Tibial artery (tissue), 4 donors: Measurements from ENCODE around the gene NUP42.
A peak's percentile ranks its signal among the peaks of the same experiment; 100 is the strongest.

ENCODE experiments used
- DNase-seq, 2 donors: peaks; one replicate each; pipeline ENCODE4 v3.0.0-alpha.2; 2019
- H3K27ac ChIP-seq, 2 donors: fragments of 200-600 bp; sonication (generic) in 1 of 2; 1 replicate in 1 of 2; 2 replicates in 1 of 2; pipeline ENCODE4 v1.5.1; 2018 to 2019; ENCODE audit warnings: mild to moderate bottlenecking in 1 of 2
- H3K27me3 ChIP-seq, 2 donors: fragments of 200-600 bp; sonication (generic) in 1 of 2; one replicate each; pipeline versions ENCODE4 v1.5.1 to v1.6.0; 2016 to 2019
- H3K36me3 ChIP-seq, 3 donors: fragments of 200-600 bp; sonication (generic) in 2 of 3; one replicate each; pipeline ENCODE4 v1.5.1; 2016 to 2019; ENCODE audit warnings: mild to moderate bottlenecking in 2 of 3
- H3K4me1 ChIP-seq, 4 donors: fragments of 200-600 bp; sonication (generic) in 2 of 4; 1 replicate in 3 of 4; 2 replicates in 1 of 4; pipeline ENCODE4 v1.5.1; 2016 to 2019
- H3K4me3 ChIP-seq, 2 donors: fragments of 200-600 bp; sonication (generic) in 1 of 2; 1 replicate in 1 of 2; 2 replicates in 1 of 2; pipeline ENCODE4 v1.5.1; 2018 to 2019; ENCODE audit warnings: mild to moderate bottlenecking in 2 of 2
- H3K9me3 ChIP-seq, 3 donors: fragments of 200-600 bp; sonication (generic) in 1 of 3; one replicate each; pipeline ENCODE4 v1.5.1; 2016 to 2019
- intact Hi-C: fragments of 100-400 bp; cut with DNase I; formaldehyde crosslinking; loops from one replicate; pipeline ENCODE4 v1.15.0; 2023; ENCODE audit warnings: low total_unique reads
- TF ChIP-seq, protein P1 (sequence below), 2 experiments: fragments of 200-600 bp in 1 of 2; fragments of 450-650 bp in 1 of 2; IDR thresholded peaks; one replicate each; pipeline ENCODE4 v1.5.1; 2017 to 2019; ENCODE audit warnings: antibody characterized with exemption in 2 of 2, mild to moderate bottlenecking in 1 of 2, moderate library complexity in 1 of 2

NUP42 gene, protein sequence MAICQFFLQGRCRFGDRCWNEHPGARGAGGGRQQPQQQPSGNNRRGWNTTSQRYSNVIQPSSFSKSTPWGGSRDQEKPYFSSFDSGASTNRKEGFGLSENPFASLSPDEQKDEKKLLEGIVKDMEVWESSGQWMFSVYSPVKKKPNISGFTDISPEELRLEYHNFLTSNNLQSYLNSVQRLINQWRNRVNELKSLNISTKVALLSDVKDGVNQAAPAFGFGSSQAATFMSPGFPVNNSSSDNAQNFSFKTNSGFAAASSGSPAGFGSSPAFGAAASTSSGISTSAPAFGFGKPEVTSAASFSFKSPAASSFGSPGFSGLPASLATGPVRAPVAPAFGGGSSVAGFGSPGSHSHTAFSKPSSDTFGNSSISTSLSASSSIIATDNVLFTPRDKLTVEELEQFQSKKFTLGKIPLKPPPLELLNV

DNA sequence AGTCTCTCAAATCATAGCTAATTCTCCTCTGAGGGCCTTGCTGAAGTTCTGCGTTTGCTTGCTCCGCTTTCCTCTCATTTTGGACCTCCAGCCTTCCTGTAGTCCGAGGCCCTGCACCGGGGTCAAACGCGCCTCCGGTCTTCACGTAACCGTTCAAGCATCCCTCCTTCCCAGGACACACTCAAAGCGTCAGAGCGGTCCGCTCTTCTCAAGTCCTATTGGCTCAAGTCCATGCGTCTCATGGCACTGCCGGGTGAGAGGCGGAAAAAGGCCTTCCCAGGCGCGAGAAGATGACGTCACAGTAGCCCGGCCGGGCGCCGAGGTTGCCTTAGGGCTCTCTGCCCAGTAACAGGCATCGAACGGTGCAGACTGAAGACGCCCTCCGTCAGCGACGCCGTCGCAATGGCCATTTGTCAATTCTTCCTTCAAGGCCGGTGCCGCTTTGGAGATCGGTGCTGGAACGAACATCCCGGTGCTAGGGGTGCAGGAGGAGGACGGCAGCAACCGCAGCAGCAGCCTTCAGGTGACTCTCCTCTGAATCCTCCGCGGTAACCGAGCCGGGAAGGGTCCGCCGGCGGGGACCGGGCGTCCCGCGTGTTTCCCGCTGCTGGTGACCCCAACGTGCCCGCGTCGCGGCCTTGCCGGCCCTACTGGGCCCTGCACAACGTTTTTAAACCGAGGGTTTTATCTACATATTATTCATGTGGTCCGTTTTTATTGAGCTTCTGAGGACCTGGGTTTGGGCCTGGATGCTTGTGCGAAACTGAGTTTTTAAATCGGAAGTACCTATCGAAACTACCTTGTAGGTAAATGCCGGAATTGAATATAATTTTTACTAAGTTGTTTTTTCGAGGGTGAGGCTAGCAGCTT, at the start of gene NUP42:
Gene NUP42, plus strand, starts transcription at position 365 of the 870 bp plus-strand sequence. Its CDS starts 38 bp downstream, at position 403.
- TF ChIP-seq, protein P1, sequence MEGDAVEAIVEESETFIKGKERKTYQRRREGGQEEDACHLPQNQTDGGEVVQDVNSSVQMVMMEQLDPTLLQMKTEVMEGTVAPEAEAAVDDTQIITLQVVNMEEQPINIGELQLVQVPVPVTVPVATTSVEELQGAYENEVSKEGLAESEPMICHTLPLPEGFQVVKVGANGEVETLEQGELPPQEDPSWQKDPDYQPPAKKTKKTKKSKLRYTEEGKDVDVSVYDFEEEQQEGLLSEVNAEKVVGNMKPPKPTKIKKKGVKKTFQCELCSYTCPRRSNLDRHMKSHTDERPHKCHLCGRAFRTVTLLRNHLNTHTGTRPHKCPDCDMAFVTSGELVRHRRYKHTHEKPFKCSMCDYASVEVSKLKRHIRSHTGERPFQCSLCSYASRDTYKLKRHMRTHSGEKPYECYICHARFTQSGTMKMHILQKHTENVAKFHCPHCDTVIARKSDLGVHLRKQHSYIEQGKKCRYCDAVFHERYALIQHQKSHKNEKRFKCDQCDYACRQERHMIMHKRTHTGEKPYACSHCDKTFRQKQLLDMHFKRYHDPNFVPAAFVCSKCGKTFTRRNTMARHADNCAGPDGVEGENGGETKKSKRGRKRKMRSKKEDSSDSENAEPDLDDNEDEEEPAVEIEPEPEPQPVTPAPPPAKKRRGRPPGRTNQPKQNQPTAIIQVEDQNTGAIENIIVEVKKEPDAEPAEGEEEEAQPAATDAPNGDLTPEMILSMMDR (IDR thresholded peaks at IDR 0.05): no peak
- Histone ChIP-seq H3K27ac (peak within 1 kb of the TSS; percentile 77 to 93), H3K27me3 (no peaks in the 10 kb centered on the region), H3K4me1 (peaks cover 0 to 40% (median 13%) of the 10 kb centered on the region in 4 donors), H3K36me3 (peaks cover 9 to 18% (median 15%) of the 10 kb centered on the region in 3 donors), H3K9me3 (no peaks in the 10 kb centered on the region), H3K4me3 (peak within 1 kb of the TSS; percentile 61 to 79)
- peak; percentile 95 to 96 for DNase-seq
- intact Hi-C loops: loop anchor here (5.0 kb wide), 2 partner anchors 65 to 75 kb away; partner anchors contain the start of genes GPNMB and KLHL7

- Histone ChIP-seq H3K27me3 (no peaks in the 10 kb centered on the region), H3K4me3 (no peak overlapping the region), H3K4me1 (no peaks in the 10 kb centered on the region), H3K9me3 (no peaks in the 10 kb centered on the region), H3K36me3 (peaks cover 7 to 20% (median 8%) of the 10 kb centered on the region in 3 donors), H3K27ac (no peak overlapping the region)
- DNase-seq: no peak
- intact Hi-C loops: no loop called here
- TF ChIP-seq, protein P1 (IDR thresholded peaks at IDR 0.05): no peak
Observed at GRCh38 chr7:23133797-23134196, 48.1 kb upstream of the NUP42 start.

GRCh38 chr7:23135755-23136154, 46.1 kb upstream of the NUP42 start:
- H3K4me1 ChIP-seq: no peaks in the 10 kb centered on the region
- intact Hi-C loops: no loop called here
- no peak overlapping the region for H3K4me3 ChIP-seq
- peaks cover 2 to 9% (median 7%) of the 10 kb centered on the region in 3 donors for H3K36me3 ChIP-seq
- TF ChIP-seq, protein P1 (IDR thresholded peaks at IDR 0.05): no peak
- no peaks in the 10 kb centered on the region for H3K9me3 ChIP-seq
- no peak overlapping the region for H3K27ac ChIP-seq
- no peaks in the 10 kb centered on the region for H3K27me3 ChIP-seq
- DNase-seq: no peak

DNA sequence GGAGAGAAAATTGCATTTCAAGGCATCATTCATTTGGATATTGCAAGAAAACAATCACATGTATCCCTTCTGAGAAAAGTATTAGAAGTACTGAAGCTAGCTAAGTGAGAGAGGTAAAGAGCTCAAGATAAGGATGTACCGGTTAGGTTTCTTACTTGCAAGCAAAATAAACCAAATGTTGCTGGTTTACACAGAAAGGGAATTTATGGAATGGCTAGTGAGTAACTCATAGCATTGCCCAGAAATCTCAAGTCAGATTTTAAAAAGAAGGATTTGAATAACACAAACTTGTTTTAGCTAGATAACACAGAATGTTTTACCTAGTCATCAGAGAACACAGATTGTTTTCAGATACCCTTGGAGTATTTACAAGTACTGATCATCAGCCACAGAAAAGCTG, 45.6 kb upstream of the NUP42 start:
- TF ChIP-seq, protein P1 (IDR thresholded peaks at IDR 0.05): no peak
- H3K27me3 ChIP-seq: no peaks in the 10 kb centered on the region
- H3K9me3 ChIP-seq: no peaks in the 10 kb centered on the region
- DNase-seq: no peak
- intact Hi-C loops: no loop called here
- H3K4me3 ChIP-seq: no peak overlapping the region
- peaks cover 7 to 14% (median 9%) of the 10 kb centered on the region in 3 donors for H3K36me3 ChIP-seq
- H3K4me1 ChIP-seq: no peaks in the 10 kb centered on the region
- H3K27ac ChIP-seq: no peak overlapping the region

DNA sequence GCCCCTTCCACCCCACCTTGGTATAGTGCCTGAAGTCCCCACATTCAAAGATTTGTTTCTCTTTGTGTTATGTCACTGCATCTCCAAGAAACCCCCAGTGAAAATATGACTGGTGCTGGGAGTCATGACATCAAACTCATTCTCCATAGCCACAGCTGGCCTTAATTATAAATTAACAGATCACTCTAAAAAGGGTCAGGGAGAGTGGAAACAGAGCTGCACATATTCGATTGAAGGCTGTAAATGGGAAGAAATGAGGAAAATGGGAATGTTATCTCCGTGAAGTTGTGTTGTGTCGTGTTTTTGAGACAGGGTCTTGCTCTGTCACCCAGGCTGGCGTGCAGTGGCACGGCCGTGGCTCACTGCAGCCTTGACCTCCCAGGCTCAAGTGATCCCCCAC, 24.2 kb upstream of the NUP42 start:
- TF ChIP-seq, protein P1 (IDR thresholded peaks at IDR 0.05): no peak
- intact Hi-C loops: no loop called here

More for the DNA sequence above, 24.2 kb upstream of the NUP42 start:
- Histone ChIP-seq H3K36me3 (peaks cover 19 to 48% (median 29%) of the 10 kb centered on the region in 3 donors), H3K27me3 (no peaks in the 10 kb centered on the region), H3K27ac (no peak overlapping the region), H3K9me3 (no peaks in the 10 kb centered on the region), H3K4me3 (no peak overlapping the region), H3K4me1 (no peaks in the 10 kb centered on the region)
- no peak for DNase-seq
